AG09309 (cell line): ENCODE results near the gene ATXN7.

Experiments used
- DNase-seq: peaks from one replicate; pipeline ENCODE4 v3.0.0-alpha.2; 2010; ENCODE audit warnings: low read depth
- H3K4me3 ChIP-seq: 2 replicates; pipeline ENCODE4 v1.5.1; 2011; ENCODE audit warnings: mild to moderate bottlenecking, low read depth, low read length, moderate library complexity; ENCODE audit not compliant: control insufficient read depth
- TF ChIP-seq, protein P1 (sequence below): IDR thresholded peaks from 2 replicates; pipeline ENCODE4 v1.5.1; 2011; ENCODE audit warnings: mild to moderate bottlenecking, low read depth, low read length, inconsistent platforms; ENCODE audit not compliant: insufficient read depth, control insufficient read depth; ENCODE audit errors: missing control alignments

Gene ATXN7

DNA sequence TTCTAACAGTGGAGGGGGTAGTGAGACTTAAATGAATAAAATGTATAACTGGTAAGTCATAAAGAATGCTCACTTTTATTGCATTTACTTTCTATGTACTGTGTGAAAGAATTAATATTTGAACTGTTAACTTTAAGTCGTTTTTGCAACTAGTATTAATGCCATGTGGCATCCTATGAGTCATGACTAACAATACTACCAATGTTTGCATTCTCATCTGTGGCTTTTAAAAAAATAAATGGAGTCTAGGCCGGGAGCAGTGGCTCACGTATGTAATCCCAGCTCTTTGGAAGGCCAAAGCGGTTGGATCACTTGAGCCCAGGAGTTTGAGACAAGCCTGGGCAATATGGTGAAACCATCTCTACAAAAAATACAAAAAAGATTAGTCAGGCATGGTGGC lies 39.4 kb upstream of the ATXN7 start:
- H3K4me3 ChIP-seq: no peak overlapping the region
- peak; percentile 20 for DNase-seq
- TF ChIP-seq, protein P1, sequence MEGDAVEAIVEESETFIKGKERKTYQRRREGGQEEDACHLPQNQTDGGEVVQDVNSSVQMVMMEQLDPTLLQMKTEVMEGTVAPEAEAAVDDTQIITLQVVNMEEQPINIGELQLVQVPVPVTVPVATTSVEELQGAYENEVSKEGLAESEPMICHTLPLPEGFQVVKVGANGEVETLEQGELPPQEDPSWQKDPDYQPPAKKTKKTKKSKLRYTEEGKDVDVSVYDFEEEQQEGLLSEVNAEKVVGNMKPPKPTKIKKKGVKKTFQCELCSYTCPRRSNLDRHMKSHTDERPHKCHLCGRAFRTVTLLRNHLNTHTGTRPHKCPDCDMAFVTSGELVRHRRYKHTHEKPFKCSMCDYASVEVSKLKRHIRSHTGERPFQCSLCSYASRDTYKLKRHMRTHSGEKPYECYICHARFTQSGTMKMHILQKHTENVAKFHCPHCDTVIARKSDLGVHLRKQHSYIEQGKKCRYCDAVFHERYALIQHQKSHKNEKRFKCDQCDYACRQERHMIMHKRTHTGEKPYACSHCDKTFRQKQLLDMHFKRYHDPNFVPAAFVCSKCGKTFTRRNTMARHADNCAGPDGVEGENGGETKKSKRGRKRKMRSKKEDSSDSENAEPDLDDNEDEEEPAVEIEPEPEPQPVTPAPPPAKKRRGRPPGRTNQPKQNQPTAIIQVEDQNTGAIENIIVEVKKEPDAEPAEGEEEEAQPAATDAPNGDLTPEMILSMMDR: no peak

DNA sequence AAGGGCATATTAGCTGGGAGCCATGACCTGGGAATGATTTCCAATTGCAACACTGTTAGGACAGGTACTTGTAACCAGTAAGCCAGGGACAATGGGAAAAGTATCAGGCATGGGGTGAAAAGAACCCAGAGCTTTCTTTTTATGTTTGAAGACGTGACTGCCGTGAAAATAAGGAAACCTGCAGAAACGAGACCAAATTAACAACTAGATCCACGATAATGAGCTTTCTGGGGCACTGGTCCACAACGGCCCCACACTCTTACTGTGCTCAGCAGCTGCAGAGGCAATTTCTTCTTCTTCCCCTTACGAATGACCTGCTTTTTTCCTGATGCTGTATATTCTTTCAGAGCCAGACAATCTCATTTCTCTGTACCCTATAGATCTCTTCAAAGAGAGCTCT lies 33.1 kb upstream of the ATXN7 start:
- no peak for DNase-seq
- TF ChIP-seq, protein P1: no peak
- H3K4me3 ChIP-seq: no peak overlapping the region

DNA sequence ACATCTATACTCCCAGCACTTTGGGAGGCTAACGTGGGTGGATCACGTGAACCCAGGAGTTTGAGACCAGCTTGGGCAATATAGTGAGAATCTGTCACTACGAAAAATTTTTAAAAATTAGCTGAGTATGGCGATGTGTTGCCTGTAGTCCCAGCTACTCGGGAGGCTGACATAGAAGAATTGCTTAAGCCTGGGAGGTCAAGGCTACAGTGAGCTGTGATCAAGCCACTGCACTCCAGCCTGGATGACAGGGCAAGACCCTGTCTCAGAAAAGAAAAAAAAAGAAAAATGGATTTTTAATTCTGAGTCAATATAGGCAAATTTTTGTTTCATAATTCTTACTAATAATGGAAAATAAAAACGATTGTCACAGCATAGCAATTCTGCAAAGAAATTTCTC lies 31.3 kb upstream of the ATXN7 start:
- DNase-seq: no peak
- TF ChIP-seq, protein P1: no peak
- no peak overlapping the region for H3K4me3 ChIP-seq

DNA sequence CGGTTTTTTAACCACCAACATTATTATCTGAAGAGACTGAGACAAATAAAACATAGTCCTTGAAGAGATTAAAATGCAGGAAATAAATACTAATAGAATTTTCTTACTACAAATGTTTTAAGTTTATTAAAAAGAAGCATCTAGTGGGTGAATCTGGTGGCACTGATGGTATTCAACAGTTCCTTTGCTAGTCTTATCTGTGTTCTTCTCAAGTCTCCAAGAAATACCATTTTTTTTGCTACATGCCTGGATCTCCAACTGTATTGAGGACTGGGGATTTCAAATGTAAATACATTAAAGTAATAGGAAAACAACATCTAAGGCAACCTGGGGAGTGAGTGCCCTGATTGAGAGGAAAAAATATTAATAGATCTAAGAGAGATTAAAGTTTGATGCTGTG lies 22.0 kb upstream of the ATXN7 start:
- no peak for DNase-seq
- H3K4me3 ChIP-seq: no peak overlapping the region
- TF ChIP-seq, protein P1: no peak

DNA sequence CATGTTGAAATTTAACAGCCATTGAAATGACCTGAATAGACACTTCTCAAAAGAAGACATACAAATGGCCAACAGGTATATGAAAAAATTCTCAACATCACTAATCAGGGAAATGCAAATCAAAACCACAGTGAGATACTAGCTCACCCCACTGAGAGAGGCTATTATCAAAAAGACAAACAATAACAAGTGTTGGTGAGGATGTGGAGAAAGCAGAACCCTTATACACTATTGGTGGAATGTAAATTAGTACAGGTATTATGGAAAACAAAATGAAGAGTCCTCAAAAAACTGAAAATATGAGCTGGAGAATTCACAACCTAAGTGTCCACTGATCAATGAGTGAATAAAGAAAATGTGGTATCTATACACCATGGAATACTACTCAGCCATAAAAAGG lies 21.5 kb upstream of the ATXN7 start:
- no peak overlapping the region for H3K4me3 ChIP-seq
- TF ChIP-seq, protein P1: no peak
- no peak for DNase-seq

DNA sequence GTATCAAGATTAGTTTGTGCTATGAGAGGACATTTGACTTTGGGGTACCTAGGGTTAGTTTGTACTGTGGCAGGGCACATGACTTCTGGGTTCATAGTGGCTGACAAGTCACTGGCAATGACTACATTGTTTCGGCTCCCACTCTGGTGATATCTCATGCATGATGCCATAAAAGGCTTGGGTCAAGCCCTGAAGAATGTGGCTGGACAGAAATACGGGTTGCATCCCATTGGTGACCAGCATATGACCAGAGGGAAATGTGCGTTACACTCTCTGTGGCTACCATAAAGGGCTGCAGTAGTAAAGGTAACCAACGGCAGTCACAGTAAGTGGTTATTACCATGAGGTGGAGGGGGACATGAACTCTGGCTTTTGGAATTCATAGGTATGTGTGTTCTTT lies 18.5 kb upstream of the ATXN7 start:
- TF ChIP-seq, protein P1: no peak
- DNase-seq: no peak
- no peak overlapping the region for H3K4me3 ChIP-seq
